ENCODE data around the gene ACAA1.
A peak's percentile ranks its signal among the peaks of the same experiment; 100 is the strongest.
"Not testable (repeated sequence)": the region's sequence is repeated elsewhere in the genome, so short reads cannot be mapped to it uniquely, and the experiment has no call there.

Gene ACAA1

DNA sequence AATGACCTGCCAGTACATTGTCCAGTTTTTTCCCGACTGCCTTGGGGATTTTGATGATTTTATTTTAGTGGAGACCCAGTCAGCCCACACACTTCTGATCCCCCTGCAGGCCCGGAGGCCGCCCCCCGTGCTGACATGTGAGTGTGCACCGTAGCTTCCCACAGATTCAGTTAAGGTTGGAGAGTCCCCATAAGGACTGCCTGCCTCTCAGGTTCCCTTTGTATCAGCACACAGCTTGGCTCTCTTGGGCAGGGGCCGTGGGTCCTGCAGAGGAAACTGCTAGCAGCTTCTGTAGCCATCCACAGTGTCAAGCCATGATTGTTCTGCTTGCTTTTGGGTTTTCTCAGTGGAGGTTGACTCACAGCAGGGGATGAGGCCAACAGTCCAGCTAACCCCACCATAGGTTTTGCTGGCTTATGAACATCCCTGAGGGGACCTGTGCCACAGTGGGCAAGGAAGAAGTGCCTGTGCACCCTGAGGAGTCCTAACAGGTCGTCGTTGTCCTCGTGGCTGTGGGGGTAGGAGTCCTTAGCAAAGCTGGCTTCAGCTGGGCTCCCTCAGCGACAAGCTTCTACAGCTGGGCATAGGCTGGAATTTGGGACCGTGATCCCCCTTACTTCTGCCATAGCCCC is 51.5 kb downstream of the ACAA1 start:
- no peak for DNase-seq (ENCODE audit: low spot score)
- TF ChIP-seq, protein P1, sequence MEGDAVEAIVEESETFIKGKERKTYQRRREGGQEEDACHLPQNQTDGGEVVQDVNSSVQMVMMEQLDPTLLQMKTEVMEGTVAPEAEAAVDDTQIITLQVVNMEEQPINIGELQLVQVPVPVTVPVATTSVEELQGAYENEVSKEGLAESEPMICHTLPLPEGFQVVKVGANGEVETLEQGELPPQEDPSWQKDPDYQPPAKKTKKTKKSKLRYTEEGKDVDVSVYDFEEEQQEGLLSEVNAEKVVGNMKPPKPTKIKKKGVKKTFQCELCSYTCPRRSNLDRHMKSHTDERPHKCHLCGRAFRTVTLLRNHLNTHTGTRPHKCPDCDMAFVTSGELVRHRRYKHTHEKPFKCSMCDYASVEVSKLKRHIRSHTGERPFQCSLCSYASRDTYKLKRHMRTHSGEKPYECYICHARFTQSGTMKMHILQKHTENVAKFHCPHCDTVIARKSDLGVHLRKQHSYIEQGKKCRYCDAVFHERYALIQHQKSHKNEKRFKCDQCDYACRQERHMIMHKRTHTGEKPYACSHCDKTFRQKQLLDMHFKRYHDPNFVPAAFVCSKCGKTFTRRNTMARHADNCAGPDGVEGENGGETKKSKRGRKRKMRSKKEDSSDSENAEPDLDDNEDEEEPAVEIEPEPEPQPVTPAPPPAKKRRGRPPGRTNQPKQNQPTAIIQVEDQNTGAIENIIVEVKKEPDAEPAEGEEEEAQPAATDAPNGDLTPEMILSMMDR (IDR thresholded peaks at IDR 0.05; ENCODE audit: extremely low read depth, missing control alignments) = no peak

DNA sequence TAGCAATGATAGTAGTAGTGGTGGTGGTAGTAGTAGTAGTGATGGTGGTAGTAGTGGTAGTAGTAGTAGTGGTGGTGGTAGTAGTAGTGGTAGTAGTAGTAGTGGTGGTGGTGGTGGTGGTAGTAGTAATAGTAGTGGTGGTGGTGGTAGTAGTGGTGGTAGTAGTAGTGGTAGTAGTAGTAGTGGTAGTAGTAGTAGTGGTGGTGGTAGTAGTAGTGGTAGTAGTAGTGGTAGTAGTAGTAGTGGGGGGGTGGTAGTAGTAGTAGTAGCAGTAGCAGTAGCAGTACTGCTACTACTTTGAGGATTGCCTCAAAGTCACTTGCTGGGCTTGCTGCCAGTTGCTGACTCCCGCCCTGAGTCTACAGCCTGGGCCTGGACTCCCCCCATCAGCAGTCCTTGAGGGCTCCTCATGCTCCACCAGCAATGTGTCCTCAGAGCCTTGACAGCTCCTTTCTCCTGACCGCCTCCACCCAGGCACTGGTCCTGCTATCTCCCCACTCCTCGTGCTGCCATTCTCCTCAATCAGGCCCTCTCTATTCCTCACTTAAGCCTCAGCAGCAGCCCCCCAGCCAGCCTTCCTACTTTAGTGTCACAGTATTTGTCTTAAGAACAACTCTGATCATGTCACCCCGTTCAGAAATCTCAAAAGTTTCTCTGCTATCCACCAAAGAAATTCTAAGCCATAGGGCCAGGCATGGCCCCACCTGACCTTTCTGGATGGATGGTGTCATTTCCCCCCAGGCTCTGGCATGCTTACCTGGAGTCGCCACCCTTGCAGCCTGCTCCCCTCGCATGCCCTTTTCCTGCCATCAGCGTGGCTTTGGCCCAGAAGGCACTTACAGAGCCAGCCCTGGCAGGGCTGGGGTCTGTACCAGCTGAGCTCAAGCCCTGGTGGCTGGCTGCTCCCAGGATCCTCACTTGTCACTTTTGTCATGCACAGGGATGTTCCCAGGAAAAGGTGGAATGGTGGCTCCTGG is 52.3 kb downstream of the ACAA1 start:
- peak; percentile 50 for DNase-seq (ENCODE audit: low spot score)
- TF ChIP-seq, protein P1 (IDR thresholded peaks at IDR 0.05; ENCODE audit: extremely low read depth, missing control alignments) = no peak

DNA sequence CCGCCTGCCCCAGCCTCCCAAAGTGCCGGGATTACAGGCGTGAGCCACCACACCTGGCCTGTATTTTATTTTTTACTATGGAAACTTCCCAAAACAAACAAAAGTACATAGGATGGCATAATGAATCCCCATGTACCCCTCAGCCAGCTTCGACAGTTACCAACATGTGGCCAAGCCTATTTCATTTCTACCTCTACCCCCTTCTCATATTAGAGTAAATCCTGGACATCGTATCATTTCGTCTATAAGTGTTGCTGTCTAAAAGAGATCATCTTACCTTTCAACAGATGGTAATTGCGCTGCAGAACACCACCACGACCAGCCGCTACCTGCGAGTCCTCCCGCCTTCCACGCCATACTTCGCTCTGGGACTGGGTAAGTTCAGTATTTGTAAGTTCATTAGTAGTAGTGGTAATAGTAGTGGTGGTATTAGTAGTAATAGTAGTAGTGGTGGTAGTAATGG is 53.0 kb downstream of the ACAA1 start:
- TF ChIP-seq, protein P1 (IDR thresholded peaks at IDR 0.05; ENCODE audit: extremely low read depth, missing control alignments) = no peak
- no peak for DNase-seq (ENCODE audit: low spot score)

DNA sequence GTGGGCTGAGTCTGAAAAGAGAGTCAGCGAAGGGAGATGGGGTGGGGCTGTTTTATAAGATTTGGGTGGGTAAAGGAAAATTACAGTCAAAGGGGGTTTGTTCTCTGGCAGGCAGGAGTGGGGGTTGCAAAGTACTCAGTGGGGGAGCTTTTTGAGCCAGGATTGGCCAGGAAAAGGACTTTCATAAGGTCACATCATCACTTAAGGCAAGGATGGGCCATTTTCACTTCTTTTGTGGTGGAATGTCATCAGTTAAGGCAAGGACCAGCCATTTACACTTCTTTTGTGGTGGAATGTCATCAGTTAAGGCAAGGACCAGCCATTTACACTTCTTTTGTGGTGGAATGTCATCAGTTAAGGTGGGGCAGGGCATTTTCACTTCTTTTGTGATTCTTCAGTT is 53.7 kb downstream of the ACAA1 start:
- DNase-seq (ENCODE audit: low spot score) = not testable (repeated sequence)

DNA sequence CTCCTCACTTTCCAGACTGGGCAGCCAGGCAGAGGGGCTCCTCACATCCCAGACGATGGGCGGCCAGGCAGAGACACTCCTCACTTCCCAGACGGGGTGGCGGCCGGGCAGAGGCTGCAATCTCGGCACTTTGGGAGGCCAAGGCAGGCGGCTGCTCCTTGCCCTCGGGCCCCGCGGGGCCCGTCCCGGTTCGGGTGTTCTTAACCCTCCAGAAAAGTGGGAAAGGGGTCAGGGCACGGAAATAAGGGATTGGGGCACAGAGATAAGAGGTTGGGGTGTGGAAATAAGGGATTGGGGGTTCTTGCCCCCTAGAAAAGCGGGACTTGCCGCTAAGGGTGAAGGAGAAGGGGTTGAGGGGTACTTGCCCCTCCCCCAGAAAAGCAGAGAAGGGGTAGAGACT is 54.6 kb downstream of the ACAA1 start:
- DNase-seq (ENCODE audit: low spot score) = not testable (repeated sequence)

DNA sequence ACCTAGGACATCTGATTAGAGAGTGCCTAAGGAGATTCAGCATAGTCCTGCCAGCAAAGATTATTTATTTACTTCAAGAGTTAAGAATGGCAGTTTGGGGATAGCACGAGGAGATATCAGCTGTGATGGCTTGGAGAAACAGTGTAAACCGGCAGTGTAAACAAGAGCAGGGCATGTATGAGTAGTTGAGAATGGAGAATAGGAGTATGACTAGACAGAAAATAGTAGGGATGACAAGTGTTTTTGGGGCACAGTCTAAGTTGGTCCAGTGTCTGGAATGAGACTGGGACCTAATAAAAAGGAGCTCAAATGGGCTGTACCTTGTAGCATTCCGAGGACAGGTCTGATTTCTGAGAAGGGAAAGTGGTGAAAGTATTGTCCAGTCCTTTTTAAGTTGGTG is 59.9 kb downstream of the ACAA1 start:
- not testable (repeated sequence) for DNase-seq (ENCODE audit: low spot score)

Measured in GM20000 (cell line).